HepG2 (cell line): ENCODE results near the gene RASSF7. TPM values are rescaled to one million over a fixed set of nuclear protein-coding genes. Genes with fewer than 3 reads are reported as not detected.

ENCODE experiments used
- HNRNPL ChIP-seq: fragments of 200-400 bp; formaldehyde crosslinking; IDR thresholded peaks from 2 replicates; pipeline ENCODE4 v1.6.1; 2017; ENCODE audit warnings: mild to moderate bottlenecking, low read depth, low read length
- NFKB2 ChIP-seq: sonication (generic); formaldehyde crosslinking; IDR thresholded peaks from 2 replicates; pipeline ENCODE4 v1.4.0; 2020; ENCODE audit warnings: missing genetic modification reagents, borderline replicate concordance
- PAF1 ChIP-seq: IDR thresholded peaks from 2 replicates; pipeline ENCODE4 v1.6.1; 2016; ENCODE audit warnings: missing genetic modification reagents, missing compliant biosample characterization
- RBFOX2 ChIP-seq: fragments of 200-400 bp; formaldehyde crosslinking; IDR thresholded peaks from 2 replicates; pipeline ENCODE4 v1.6.1; 2017; ENCODE audit warnings: low read depth, mild to moderate bottlenecking, low read length
- SP4 ChIP-seq: sonication (generic); formaldehyde crosslinking; IDR thresholded peaks from 2 replicates; pipeline ENCODE4 v1.8.1; 2023; ENCODE audit warnings: mild to moderate bottlenecking, missing genetic modification reagents
- TBX2 ChIP-seq: sonication (generic); formaldehyde crosslinking; IDR thresholded peaks from 2 replicates; pipeline ENCODE4 v1.5.0; 2020; ENCODE audit warnings: missing genetic modification reagents, mild to moderate bottlenecking, borderline replicate concordance
- TEAD3 ChIP-seq: optimal IDR thresholded peaks from 2 replicates; pipeline ENCODE3; 2016; ENCODE audit warnings: borderline replicate concordance
- TGIF2 ChIP-seq: IDR thresholded peaks from 2 replicates; pipeline ENCODE4 v1.6.1; 2016; ENCODE audit warnings: control low read depth, missing compliant biosample characterization
- THAP9 ChIP-seq: sonication (generic); formaldehyde crosslinking; IDR thresholded peaks from 2 replicates; pipeline ENCODE4; 2020; ENCODE audit warnings: missing genetic modification reagents, mild to moderate bottlenecking, borderline replicate concordance
- ZBTB7A ChIP-seq: sonication (generic); formaldehyde crosslinking; IDR thresholded peaks from 2 replicates; pipeline ENCODE4 v1.8.0; 2022; ENCODE audit warnings: mild to moderate bottlenecking, missing genetic modification reagents
- ZNF275 ChIP-seq: sonication (generic); formaldehyde crosslinking; IDR thresholded peaks from 2 replicates; pipeline ENCODE4 v1.8.0; 2022; ENCODE audit warnings: missing genetic modification reagents, mild to moderate bottlenecking, inconsistent platforms, borderline replicate concordance
- ZNF326 ChIP-seq: sonication (generic); formaldehyde crosslinking; IDR thresholded peaks from 2 replicates; pipeline ENCODE4 v1.4.0; 2020; ENCODE audit warnings: missing genetic modification reagents, borderline replicate concordance
- ZNF414 ChIP-seq: sonication (generic); formaldehyde crosslinking; IDR thresholded peaks from 2 replicates; pipeline ENCODE4 v1.5.0; 2020; ENCODE audit warnings: missing genetic modification reagents
- ZNF501 ChIP-seq: sonication (generic); formaldehyde crosslinking; IDR thresholded peaks from 2 replicates; pipeline ENCODE4 v1.5.1; 2020; ENCODE audit warnings: mild to moderate bottlenecking, moderate library complexity, missing genetic modification reagents
- polyA plus RNA-seq, 8 experiments: library from polyadenylated mRNA; depleted of rRNA in 3 of 8; stranded (reverse) in 7 of 8; unstranded in 1 of 8; fragments of >200 nt; fragmentation: Illumina TruSeq in 4 of 8; extraction: Trizol in 4 of 8; gene quantifications; 2 replicates each; pipeline versions ENCODE4 v1.2.1 to v1.2.3, GENCODE V29; 2011 to 2016; ENCODE audit warnings: low read depth in 4 of 8, missing spikeins in 1 of 8, mixed read lengths in 1 of 8; ENCODE audit not compliant: insufficient read depth in 1 of 8
- total RNA-seq, 5 experiments: library from RNA; depleted of rRNA; stranded (reverse); fragments of >200 nt; fragmentation: Illumina TruSeq; extraction: Trizol; gene quantifications; 2 replicates each; pipeline ENCODE4 v1.2.3, GENCODE V29; 2016; ENCODE audit warnings: low read depth in 1 of 5
- TF ChIP-seq, protein P1 (sequence below): sonication (generic); formaldehyde crosslinking; IDR thresholded peaks from 2 replicates; pipeline ENCODE4 v1.4.0; 2020; ENCODE audit warnings: low read depth, mild to moderate bottlenecking, missing genetic modification reagents
- TF ChIP-seq, protein P2 (sequence below): sonication (generic); formaldehyde crosslinking; IDR thresholded peaks from 2 replicates; pipeline ENCODE4 v1.4.0; 2020; ENCODE audit warnings: mild to moderate bottlenecking, missing genetic modification reagents
- TF ChIP-seq, protein P3 (sequence below): IDR thresholded peaks from 2 replicates; pipeline ENCODE4 v1.6.1; 2016; ENCODE audit warnings: low read depth, borderline replicate concordance
- TF ChIP-seq, protein P4 (sequence below): sonication (generic); formaldehyde crosslinking; IDR thresholded peaks from 2 replicates; pipeline ENCODE4 v1.5.0; 2020; ENCODE audit warnings: missing genetic modification reagents

Gene RASSF7
- total and polyA plus RNA-seq, 2 of the 13 experiments (the other 11 are each of a cell fraction or from before 2014, with no cell fraction given): 20.2 to 28.6 TPM

- TF ChIP-seq ZNF414 (CRISPR knock-in tag): peak; percentile 61; the same call in 1 of the 2 replicates
- TF ChIP-seq HNRNPL: peak; percentile 81
- peak; percentile 32; the same call in 1 of the 2 replicates for TF ChIP-seq NFKB2 (CRISPR knock-in tag)
- TF ChIP-seq, protein P1, sequence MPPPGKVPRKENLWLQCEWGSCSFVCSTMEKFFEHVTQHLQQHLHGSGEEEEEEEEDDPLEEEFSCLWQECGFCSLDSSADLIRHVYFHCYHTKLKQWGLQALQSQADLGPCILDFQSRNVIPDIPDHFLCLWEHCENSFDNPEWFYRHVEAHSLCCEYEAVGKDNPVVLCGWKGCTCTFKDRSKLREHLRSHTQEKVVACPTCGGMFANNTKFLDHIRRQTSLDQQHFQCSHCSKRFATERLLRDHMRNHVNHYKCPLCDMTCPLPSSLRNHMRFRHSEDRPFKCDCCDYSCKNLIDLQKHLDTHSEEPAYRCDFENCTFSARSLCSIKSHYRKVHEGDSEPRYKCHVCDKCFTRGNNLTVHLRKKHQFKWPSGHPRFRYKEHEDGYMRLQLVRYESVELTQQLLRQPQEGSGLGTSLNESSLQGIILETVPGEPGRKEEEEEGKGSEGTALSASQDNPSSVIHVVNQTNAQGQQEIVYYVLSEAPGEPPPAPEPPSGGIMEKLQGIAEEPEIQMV: peak; percentile 38; the same call in 1 of the 2 replicates
- TF ChIP-seq THAP9 (CRISPR knock-in tag): peak; percentile 54; the same call in 1 of the 2 replicates
- TF ChIP-seq RBFOX2: peak; percentile 59
- peak; percentile 49 for TF ChIP-seq SP4 (CRISPR knock-in tag)
- TF ChIP-seq ZBTB7A: peak; percentile 75; the same call in 1 of the 2 replicates
- peak; percentile 29; the same call in 1 of the 2 replicates for TF ChIP-seq ZNF326 (CRISPR knock-in tag)
- TF ChIP-seq ZNF501 (CRISPR knock-in tag): no peak
- TF ChIP-seq, protein P2, sequence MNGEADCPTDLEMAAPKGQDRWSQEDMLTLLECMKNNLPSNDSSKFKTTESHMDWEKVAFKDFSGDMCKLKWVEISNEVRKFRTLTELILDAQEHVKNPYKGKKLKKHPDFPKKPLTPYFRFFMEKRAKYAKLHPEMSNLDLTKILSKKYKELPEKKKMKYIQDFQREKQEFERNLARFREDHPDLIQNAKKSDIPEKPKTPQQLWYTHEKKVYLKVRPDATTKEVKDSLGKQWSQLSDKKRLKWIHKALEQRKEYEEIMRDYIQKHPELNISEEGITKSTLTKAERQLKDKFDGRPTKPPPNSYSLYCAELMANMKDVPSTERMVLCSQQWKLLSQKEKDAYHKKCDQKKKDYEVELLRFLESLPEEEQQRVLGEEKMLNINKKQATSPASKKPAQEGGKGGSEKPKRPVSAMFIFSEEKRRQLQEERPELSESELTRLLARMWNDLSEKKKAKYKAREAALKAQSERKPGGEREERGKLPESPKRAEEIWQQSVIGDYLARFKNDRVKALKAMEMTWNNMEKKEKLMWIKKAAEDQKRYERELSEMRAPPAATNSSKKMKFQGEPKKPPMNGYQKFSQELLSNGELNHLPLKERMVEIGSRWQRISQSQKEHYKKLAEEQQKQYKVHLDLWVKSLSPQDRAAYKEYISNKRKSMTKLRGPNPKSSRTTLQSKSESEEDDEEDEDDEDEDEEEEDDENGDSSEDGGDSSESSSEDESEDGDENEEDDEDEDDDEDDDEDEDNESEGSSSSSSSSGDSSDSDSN: peak; percentile 24; the same call in 1 of the 2 replicates
- TF ChIP-seq, protein P3, sequence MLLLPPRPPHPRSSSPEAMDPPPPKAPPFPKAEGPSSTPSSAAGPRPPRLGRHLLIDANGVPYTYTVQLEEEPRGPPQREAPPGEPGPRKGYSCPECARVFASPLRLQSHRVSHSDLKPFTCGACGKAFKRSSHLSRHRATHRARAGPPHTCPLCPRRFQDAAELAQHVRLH (CRISPR knock-in tag): peak; percentile 26; the same call in 1 of the 2 replicates
- TF ChIP-seq, protein P4, sequence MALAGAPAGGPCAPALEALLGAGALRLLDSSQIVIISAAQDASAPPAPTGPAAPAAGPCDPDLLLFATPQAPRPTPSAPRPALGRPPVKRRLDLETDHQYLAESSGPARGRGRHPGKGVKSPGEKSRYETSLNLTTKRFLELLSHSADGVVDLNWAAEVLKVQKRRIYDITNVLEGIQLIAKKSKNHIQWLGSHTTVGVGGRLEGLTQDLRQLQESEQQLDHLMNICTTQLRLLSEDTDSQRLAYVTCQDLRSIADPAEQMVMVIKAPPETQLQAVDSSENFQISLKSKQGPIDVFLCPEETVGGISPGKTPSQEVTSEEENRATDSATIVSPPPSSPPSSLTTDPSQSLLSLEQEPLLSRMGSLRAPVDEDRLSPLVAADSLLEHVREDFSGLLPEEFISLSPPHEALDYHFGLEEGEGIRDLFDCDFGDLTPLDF: no peak
- TF ChIP-seq TBX2 (CRISPR knock-in tag): 0 out of 2 replicates have a peak, but pooled peaks have one; percentile 35
- peak; percentile 53; the same call in 1 of the 2 replicates for TF ChIP-seq PAF1 (CRISPR knock-in tag)
- no peak for TF ChIP-seq TGIF2
- TF ChIP-seq TEAD3 (CRISPR knock-in tag): peak; percentile 76
- no peak for TF ChIP-seq ZNF275
Observed at GRCh38 chr11:565921-566509, 5.2 kb downstream of the RASSF7 start (continued).
